HepG2 (cell line): Measurements from ENCODE around the gene NUP93. TPM values are rescaled to one million over a fixed set of nuclear protein-coding genes. Genes with fewer than 3 reads are reported as not detected.

ENCODE experiments used
- ATAC-seq: fragments of 200-7000 bp; cut with Tn5 transposase; 3 replicates; pipeline ENCODE4 v1.9.1; 2020; ENCODE audit warnings: mild to moderate bottlenecking, moderate library complexity
- BruUV-seq: library from RNA; stranded (reverse); fragments of 400-500 nt; replicated peaks from 2 replicates; lab custom pipeline; 2021; lab: Mats Ljungman, UMichigan
- CTCF ChIA-PET: fragments of 300-600 bp; formaldehyde crosslinking; extraction: SDS; loops from one replicate; lab custom pipeline; 2021; ENCODE audit warnings: low total read pairs, inconsistent platforms, low intra/inter-chr PET ratio; lab: Yijun Ruan, JAX
- POLR2A ChIA-PET: fragments of 350-600 bp; sonication (Branson Sonifier 250); formaldehyde crosslinking; loops from one replicate; lab custom pipeline; 2020; ENCODE audit warnings: antibody characterized with exemption, inconsistent platforms; lab: Yijun Ruan, JAX
- DNase-seq: peaks from one replicate; pipeline ENCODE4 v3.0.0-alpha.2; 2015; ENCODE audit warnings: low spot score
- FAIRE-seq: peaks from 3 replicates; lab custom pipeline; 2011; peaks lifted over from hg19 to GRCh38; lab: Jason Lieb, UNC
- H2AFZ ChIP-seq: one replicate; pipeline ENCODE4 v1.6.1; 2011; ENCODE audit warnings: low read length, inconsistent platforms
- H3K27ac ChIP-seq: fragments of 300-600 bp; 3 replicates; pipeline ENCODE4 v1.8.0; 2011; ENCODE audit warnings: mixed run types, mild to moderate bottlenecking, mixed read lengths, low read length, inconsistent platforms; ENCODE audit not compliant: insufficient read depth; ENCODE audit errors: extremely low read length
- H3K27me3 ChIP-seq, 2 experiments: fragments of 200-600 bp in 1 of 2; 2 replicates in 1 of 2; 3 replicates in 1 of 2; pipeline versions ENCODE4 v1.6.0 to v1.8.0; 2011; ENCODE audit warnings: low read length in 2 of 2, mild to moderate bottlenecking in 2 of 2, moderate library complexity in 2 of 2, inconsistent platforms in 1 of 2; ENCODE audit not compliant: insufficient read depth in 2 of 2, control insufficient read depth in 1 of 2
- H3K36me3 ChIP-seq, 2 experiments: fragments of 200-600 bp in 1 of 2; replicated peaks in 1 of 2; 2 replicates in 1 of 2; 3 replicates in 1 of 2; pipeline versions ENCODE4 v1.5.1 to v1.8.0; 2011; ENCODE audit warnings: low read length in 2 of 2, inconsistent platforms in 1 of 2; ENCODE audit not compliant: insufficient read depth in 2 of 2, control insufficient read depth in 1 of 2
- H3K4me1 ChIP-seq: 2 replicates; pipeline ENCODE4 v1.5.1; 2012; ENCODE audit warnings: low read length, inconsistent platforms; ENCODE audit not compliant: insufficient read depth
- H3K4me2 ChIP-seq: 2 replicates; pipeline ENCODE4 v1.6.0; 2011; ENCODE audit warnings: low read depth, low read length, inconsistent platforms
- H3K4me3 ChIP-seq, 3 experiments: fragments of 200-600 bp in 1 of 3; sonication (generic), shearing (Covaris generic) in 1 of 3; replicated peaks in 1 of 3; 2 replicates each; pipeline ENCODE4 v1.5.1; 2011 to 2016; ENCODE audit warnings: low read length in 3 of 3, inconsistent platforms in 2 of 3, low read depth in 2 of 3, mild to moderate bottlenecking in 2 of 3, control low read depth in 1 of 3, mixed read lengths in 1 of 3; ENCODE audit not compliant: insufficient read depth in 1 of 3
- H3K79me2 ChIP-seq: one replicate; pipeline ENCODE4 v1.6.1; 2011; ENCODE audit warnings: low read length, inconsistent platforms; ENCODE audit not compliant: insufficient read depth
- H3K9ac ChIP-seq: 2 replicates; pipeline ENCODE4 v1.6.0; 2011; ENCODE audit warnings: mild to moderate bottlenecking, low read depth, low read length, inconsistent platforms; ENCODE audit not compliant: insufficient read depth
- H3K9me3 ChIP-seq: 2 replicates; pipeline ENCODE4 v1.5.1; 2012; ENCODE audit warnings: mild to moderate bottlenecking, low read length
- H4K20me1 ChIP-seq: 2 replicates; pipeline ENCODE4 v1.6.0; 2011; ENCODE audit warnings: inconsistent platforms, mild to moderate bottlenecking, low read length, moderate library complexity; ENCODE audit not compliant: insufficient read depth
- BRCA1 ChIP-seq: sonication (generic); formaldehyde crosslinking; IDR thresholded peaks from 2 replicates; pipeline ENCODE4 v1.4.0; 2020; ENCODE audit warnings: missing genetic modification reagents
- HDAC1 ChIP-seq: sonication (generic); formaldehyde crosslinking; IDR thresholded peaks from 2 replicates; pipeline ENCODE4 v1.5.1; 2020; ENCODE audit warnings: mild to moderate bottlenecking, missing genetic modification reagents
- HOXD1 ChIP-seq: sonication (generic); formaldehyde crosslinking; IDR thresholded peaks from 2 replicates; pipeline ENCODE4 v1.5.0; 2020; ENCODE audit warnings: missing genetic modification reagents
- NFRKB ChIP-seq: fragments of 450-650 bp; IDR thresholded peaks from 2 replicates; pipeline ENCODE4 v1.6.1; 2017
- YEATS2 ChIP-seq: sonication (generic); formaldehyde crosslinking; IDR thresholded peaks from 2 replicates; pipeline ENCODE4 v1.4.0; 2020; ENCODE audit warnings: missing genetic modification reagents, borderline replicate concordance
- ZFY ChIP-seq: sonication (generic); formaldehyde crosslinking; IDR thresholded peaks from 2 replicates; pipeline ENCODE4 v1.4.0; 2020; ENCODE audit warnings: missing genetic modification reagents
- ZMYM2 ChIP-seq: sonication (generic); formaldehyde crosslinking; IDR thresholded peaks from 2 replicates; pipeline ENCODE4 v1.8.0; 2022; ENCODE audit warnings: mild to moderate bottlenecking, missing genetic modification reagents
- whole genome bisulfite sequencing: methylation state at CpG from one replicate; pipeline ENCODE4 v1.1.6; 2017; ENCODE audit warnings: low lambda C conversion rate; 5-methylcytosine and 5-hydroxymethylcytosine counted together
- in situ Hi-C: cut with HindIII; loops from 2 replicates; pipeline ENCODE4 v1.10.0; 2017; ENCODE audit warnings: low pct_unique_long_range_greater_than_20kb; ENCODE audit not compliant: extremely low pct_ligation_motif_present
- intact Hi-C: fragments of 100-400 bp; cut with micrococcal nuclease; formaldehyde crosslinking; loops from one replicate; pipeline ENCODE4 v1.10.0; 2022; ENCODE audit not compliant: unreplicated experiment
- polyA plus RNA-seq, 8 experiments: library from polyadenylated mRNA; depleted of rRNA in 3 of 8; stranded (reverse) in 7 of 8; unstranded in 1 of 8; fragments of >200 nt; fragmentation: Illumina TruSeq in 4 of 8; extraction: Trizol in 4 of 8; gene quantifications; 2 replicates each; pipeline versions ENCODE4 v1.2.1 to v1.2.3, GENCODE V29; 2011 to 2016; ENCODE audit warnings: low read depth in 4 of 8, missing spikeins in 1 of 8, mixed read lengths in 1 of 8; ENCODE audit not compliant: insufficient read depth in 1 of 8
- total RNA-seq, 5 experiments: library from RNA; depleted of rRNA; stranded (reverse); fragments of >200 nt; fragmentation: Illumina TruSeq; extraction: Trizol; gene quantifications; 2 replicates each; pipeline ENCODE4 v1.2.3, GENCODE V29; 2016; ENCODE audit warnings: low read depth in 1 of 5
- TF ChIP-seq, protein P1 (sequence below): sonication (generic); formaldehyde crosslinking; conservative IDR thresholded peaks from 2 replicates; pipeline ENCODE4 v1.4.0; 2020; ENCODE audit warnings: mild to moderate bottlenecking, missing genetic modification reagents, moderate library complexity
- TF ChIP-seq, protein P2 (sequence below): sonication (generic); formaldehyde crosslinking; IDR thresholded peaks from 2 replicates; pipeline ENCODE4 v1.4.0; 2020; ENCODE audit warnings: missing genetic modification reagents
- TF ChIP-seq, protein P3 (sequence below): sonication (generic); formaldehyde crosslinking; IDR thresholded peaks from 2 replicates; pipeline ENCODE4 v1.4.0; 2020; ENCODE audit warnings: missing genetic modification reagents, mild to moderate bottlenecking, borderline replicate concordance
- TF ChIP-seq, protein P4 (sequence below): sonication (generic); formaldehyde crosslinking; IDR thresholded peaks from 2 replicates; pipeline ENCODE4 v1.5.0; 2020; ENCODE audit warnings: missing genetic modification reagents, mild to moderate bottlenecking, borderline replicate concordance
- TF ChIP-seq, protein P5 (sequence below): sonication (generic); formaldehyde crosslinking; IDR thresholded peaks from 2 replicates; pipeline ENCODE4 v1.5.0; 2020; ENCODE audit warnings: missing genetic modification reagents

The NUP93 gene
- total and polyA plus RNA-seq, 2 of the 13 experiments (the other 11 are each of a cell fraction or from before 2014, with no cell fraction given): 58.5 to 140 TPM

DNA sequence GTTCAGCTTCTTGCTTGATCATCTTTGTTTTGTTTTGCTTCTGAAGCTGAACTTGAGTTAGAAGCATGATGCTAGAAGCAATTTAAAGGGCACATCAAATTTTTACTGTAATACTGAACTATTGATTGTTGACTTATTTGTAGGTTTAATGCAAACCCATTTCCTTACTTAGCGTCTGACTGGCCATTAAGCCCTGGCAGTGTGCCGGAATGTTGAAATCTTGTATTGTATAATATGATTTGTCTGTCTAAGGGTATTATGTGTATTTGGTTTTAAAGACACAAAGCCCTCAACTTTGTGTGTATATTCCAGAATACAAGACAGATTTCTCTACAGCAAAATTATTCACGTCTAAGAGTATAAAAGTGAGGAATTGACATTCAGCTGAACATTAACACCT, 39.7 kb downstream of the NUP93 start (continued):
- no peak for TF ChIP-seq HOXD1 (CRISPR knock-in tag)

DNA sequence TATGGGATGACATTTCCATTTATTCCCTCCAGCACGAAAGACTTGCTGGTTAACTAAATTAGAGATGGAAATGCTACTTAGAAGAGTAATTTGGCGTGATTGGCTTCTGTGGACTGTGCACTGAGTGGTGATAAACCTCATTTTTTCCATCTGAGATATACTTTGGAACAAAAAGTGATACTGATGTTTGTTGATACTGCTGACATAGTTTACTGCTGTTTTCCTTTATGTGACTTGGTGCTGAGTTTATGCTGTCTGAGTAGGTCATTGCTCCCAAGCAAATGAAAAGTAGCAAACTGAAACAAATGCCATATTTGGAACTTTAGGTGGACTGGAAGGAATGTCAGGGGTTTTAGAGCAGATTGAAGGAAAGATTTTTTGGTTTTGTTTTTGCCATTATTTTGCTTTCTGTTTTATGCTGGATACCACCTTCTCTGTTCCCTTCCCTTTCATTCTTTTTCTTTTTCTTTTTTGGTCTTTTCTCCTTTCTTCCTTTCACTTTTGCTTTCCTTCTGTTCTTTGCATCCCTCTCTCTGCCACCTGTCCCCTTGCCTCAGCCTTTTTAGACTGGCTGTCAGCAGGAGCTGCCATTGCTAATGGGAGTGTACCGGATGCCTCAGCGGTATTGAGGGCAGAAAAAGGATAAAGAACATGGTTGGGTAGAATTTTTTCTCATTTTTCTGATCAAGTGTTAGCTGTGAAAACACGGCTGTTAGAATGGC, 41.8 kb downstream of the NUP93 start:
- TF ChIP-seq, protein P1, sequence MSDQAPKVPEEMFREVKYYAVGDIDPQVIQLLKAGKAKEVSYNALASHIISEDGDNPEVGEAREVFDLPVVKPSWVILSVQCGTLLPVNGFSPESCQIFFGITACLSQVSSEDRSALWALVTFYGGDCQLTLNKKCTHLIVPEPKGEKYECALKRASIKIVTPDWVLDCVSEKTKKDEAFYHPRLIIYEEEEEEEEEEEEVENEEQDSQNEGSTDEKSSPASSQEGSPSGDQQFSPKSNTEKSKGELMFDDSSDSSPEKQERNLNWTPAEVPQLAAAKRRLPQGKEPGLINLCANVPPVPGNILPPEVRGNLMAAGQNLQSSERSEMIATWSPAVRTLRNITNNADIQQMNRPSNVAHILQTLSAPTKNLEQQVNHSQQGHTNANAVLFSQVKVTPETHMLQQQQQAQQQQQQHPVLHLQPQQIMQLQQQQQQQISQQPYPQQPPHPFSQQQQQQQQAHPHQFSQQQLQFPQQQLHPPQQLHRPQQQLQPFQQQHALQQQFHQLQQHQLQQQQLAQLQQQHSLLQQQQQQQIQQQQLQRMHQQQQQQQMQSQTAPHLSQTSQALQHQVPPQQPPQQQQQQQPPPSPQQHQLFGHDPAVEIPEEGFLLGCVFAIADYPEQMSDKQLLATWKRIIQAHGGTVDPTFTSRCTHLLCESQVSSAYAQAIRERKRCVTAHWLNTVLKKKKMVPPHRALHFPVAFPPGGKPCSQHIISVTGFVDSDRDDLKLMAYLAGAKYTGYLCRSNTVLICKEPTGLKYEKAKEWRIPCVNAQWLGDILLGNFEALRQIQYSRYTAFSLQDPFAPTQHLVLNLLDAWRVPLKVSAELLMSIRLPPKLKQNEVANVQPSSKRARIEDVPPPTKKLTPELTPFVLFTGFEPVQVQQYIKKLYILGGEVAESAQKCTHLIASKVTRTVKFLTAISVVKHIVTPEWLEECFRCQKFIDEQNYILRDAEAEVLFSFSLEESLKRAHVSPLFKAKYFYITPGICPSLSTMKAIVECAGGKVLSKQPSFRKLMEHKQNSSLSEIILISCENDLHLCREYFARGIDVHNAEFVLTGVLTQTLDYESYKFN (CRISPR knock-in tag): no peak
- TF ChIP-seq BRCA1 (CRISPR knock-in tag) (no peak), YEATS2 (CRISPR knock-in tag) (no peak), HDAC1 (CRISPR knock-in tag) (no peak), ZFY (CRISPR knock-in tag) (no peak), NFRKB (no peak), ZMYM2 (CRISPR knock-in tag) (no peak)
- TF ChIP-seq, protein P2, sequence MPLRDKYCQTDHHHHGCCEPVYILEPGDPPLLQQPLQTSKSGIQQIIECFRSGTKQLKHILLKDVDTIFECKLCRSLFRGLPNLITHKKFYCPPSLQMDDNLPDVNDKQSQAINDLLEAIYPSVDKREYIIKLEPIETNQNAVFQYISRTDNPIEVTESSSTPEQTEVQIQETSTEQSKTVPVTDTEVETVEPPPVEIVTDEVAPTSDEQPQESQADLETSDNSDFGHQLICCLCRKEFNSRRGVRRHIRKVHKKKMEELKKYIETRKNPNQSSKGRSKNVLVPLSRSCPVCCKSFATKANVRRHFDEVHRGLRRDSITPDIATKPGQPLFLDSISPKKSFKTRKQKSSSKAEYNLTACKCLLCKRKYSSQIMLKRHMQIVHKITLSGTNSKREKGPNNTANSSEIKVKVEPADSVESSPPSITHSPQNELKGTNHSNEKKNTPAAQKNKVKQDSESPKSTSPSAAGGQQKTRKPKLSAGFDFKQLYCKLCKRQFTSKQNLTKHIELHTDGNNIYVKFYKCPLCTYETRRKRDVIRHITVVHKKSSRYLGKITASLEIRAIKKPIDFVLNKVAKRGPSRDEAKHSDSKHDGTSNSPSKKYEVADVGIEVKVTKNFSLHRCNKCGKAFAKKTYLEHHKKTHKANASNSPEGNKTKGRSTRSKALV (CRISPR knock-in tag): no peak
- TF ChIP-seq, protein P3, sequence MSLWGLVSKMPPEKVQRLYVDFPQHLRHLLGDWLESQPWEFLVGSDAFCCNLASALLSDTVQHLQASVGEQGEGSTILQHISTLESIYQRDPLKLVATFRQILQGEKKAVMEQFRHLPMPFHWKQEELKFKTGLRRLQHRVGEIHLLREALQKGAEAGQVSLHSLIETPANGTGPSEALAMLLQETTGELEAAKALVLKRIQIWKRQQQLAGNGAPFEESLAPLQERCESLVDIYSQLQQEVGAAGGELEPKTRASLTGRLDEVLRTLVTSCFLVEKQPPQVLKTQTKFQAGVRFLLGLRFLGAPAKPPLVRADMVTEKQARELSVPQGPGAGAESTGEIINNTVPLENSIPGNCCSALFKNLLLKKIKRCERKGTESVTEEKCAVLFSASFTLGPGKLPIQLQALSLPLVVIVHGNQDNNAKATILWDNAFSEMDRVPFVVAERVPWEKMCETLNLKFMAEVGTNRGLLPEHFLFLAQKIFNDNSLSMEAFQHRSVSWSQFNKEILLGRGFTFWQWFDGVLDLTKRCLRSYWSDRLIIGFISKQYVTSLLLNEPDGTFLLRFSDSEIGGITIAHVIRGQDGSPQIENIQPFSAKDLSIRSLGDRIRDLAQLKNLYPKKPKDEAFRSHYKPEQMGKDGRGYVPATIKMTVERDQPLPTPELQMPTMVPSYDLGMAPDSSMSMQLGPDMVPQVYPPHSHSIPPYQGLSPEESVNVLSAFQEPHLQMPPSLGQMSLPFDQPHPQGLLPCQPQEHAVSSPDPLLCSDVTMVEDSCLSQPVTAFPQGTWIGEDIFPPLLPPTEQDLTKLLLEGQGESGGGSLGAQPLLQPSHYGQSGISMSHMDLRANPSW: no peak
- TF ChIP-seq, protein P4, sequence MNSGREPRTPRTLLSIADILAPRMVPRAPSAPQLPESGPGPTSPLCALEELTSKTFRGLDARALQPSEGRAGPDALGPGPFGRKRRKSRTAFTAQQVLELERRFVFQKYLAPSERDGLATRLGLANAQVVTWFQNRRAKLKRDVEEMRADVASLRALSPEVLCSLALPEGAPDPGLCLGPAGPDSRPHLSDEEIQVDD: no peak
- TF ChIP-seq, protein P5, sequence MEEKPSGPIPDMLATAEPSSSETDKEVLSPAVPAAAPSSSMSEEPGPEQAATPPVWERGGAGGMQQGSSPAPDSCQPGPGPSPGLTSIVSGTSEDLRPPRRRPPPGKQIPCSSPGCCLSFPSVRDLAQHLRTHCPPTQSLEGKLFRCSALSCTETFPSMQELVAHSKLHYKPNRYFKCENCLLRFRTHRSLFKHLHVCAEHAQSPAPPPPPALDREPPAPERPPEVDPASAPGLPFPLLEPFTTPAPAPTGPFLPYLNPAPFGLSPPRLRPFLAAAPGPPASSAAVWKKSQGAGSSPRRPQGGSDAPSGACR (CRISPR knock-in tag): no peak
- DNase-seq: no peak
- no TSS peak for BruUV-seq
- Histone ChIP-seq H3K4me1 (no peaks in the 10 kb centered on the region), H3K27ac (no peak overlapping the region), H3K27me3 (no peaks in the 10 kb centered on the region), H3K36me3 (peaks cover 3 to 4% of the 10 kb centered on the region in 2 experiments; a peak in 3 of 5 replicates), H3K4me2 (no peak overlapping the region), H3K79me2 (no peaks in the 10 kb centered on the region), H2AFZ (no peak overlapping the region), H3K9ac (no peak overlapping the region), H3K4me3 (no peak overlapping the region), H4K20me1 (no peaks in the 10 kb centered on the region), H3K9me3 (no peaks in the 10 kb centered on the region)
- WGBS: 95% methylated on average over 5 of the region's 5 CpGs
- ChIA-PET CTCF (no interaction called here), POLR2A (no interaction called here)
- ATAC-seq: no peak
- in situ Hi-C loops (no loop called here), intact Hi-C loops (no loop called here)
- FAIRE-seq: peak; percentile 8
